Measurements from ENCODE around the gene GABBR2. TPM values are rescaled to one million over a fixed set of nuclear protein-coding genes. Genes with fewer than 3 reads are reported as not detected.

GABBR2 gene
- total RNA-seq, 1 experiment from 2014 or later: 6.3 TPM

DNA sequence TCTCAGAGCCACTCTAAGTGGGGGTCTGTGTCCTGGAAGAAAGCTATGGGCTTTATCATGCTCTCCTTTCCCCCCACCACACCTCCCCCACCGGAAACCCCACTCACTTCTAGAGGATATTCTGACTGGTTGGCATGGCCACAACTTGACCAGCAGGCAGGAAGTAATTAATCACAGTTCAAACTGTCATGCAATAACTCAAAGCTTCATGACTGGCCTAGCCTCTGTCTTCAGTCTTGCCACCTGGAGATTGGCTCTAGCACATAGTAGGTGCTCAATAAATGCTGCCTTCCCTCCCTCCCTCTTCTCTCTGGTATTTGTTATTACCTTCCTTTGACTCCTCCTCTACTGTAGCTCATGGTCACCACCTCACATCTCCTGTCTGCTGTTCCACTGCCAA lies 124.7 kb downstream of the GABBR2 start:
- no TSS peak for BruUV-seq (replicated peaks)
- TF ChIP-seq TCF7L2 (IDR thresholded peaks at IDR 0.05; ENCODE audit: low read depth, low read length) (no peak), SIN3A (IDR thresholded peaks at IDR 0.05; ENCODE audit: borderline replicate concordance, insufficient read depth, low read depth, low read length) (no peak), CTCF (IDR thresholded peaks at IDR 0.05) (no peak), POLR2AphosphoS5 (IDR thresholded peaks at IDR 0.05; ENCODE audit: low read depth, low read length) (no peak), REST (IDR thresholded peaks at IDR 0.05; ENCODE audit: insufficient read depth in 1 of 2, low read depth in 2 of 2, low read length in 1 of 2) (no peak)
- ChIA-PET CTCF (no interaction called here), POLR2A (no interaction called here)
- Histone ChIP-seq H3K36me3 (ENCODE audit: control insufficient read depth, insufficient read depth, low read length) (no peaks in the 10 kb centered on the region), H3K4me1 (ENCODE audit: control insufficient read depth, insufficient read depth, low read length) (no peaks in the 10 kb centered on the region), H3K4me3 (ENCODE audit: low read depth in 2 of 2, low read length in 2 of 2) (no peak overlapping the region), H3K27me3 (ENCODE audit: control insufficient read depth, insufficient read depth, low read length) (no peaks in the 10 kb centered on the region), H3K9me3 (ENCODE audit: control insufficient read depth, insufficient read depth, low read depth, low read length) (no peaks in the 10 kb centered on the region), H3K27ac (ENCODE audit: low read length) (no peak overlapping the region)
- intact Hi-C loops (cut with micrococcal nuclease; ENCODE audit: unreplicated experiment): no loop called here
- in situ Hi-C loops (cut with HindIII; ENCODE audit: low pct_unique_long_range_greater_than_20kb, low sequenced_read_pairs): no loop called here
- ATAC-seq (no peak), DNase-seq (ENCODE audit: low read depth, low spot score) (no peak)

- H3K27me3 ChIP-seq (ENCODE audit: control insufficient read depth, insufficient read depth, low read length): no peaks in the 10 kb centered on the region
- H3K9me3 ChIP-seq (ENCODE audit: control insufficient read depth, insufficient read depth, low read depth, low read length): no peaks in the 10 kb centered on the region
- intact Hi-C loops (cut with micrococcal nuclease; ENCODE audit: unreplicated experiment) (no loop called here), in situ Hi-C loops (cut with HindIII; ENCODE audit: low pct_unique_long_range_greater_than_20kb, low sequenced_read_pairs) (no loop called here)
- POLR2A ChIA-PET: no interaction called here
- H3K36me3 ChIP-seq (ENCODE audit: control insufficient read depth, insufficient read depth, low read length): no peaks in the 10 kb centered on the region
- H3K4me3 ChIP-seq (ENCODE audit: low read depth in 2 of 2, low read length in 2 of 2): no peak overlapping the region
- TF ChIP-seq TCF7L2 (IDR thresholded peaks at IDR 0.05; ENCODE audit: low read depth, low read length) (no peak), CTCF (IDR thresholded peaks at IDR 0.05) (no peak), POLR2AphosphoS5 (IDR thresholded peaks at IDR 0.05; ENCODE audit: low read depth, low read length) (no peak), SIN3A (IDR thresholded peaks at IDR 0.05; ENCODE audit: borderline replicate concordance, insufficient read depth, low read depth, low read length) (no peak), REST (IDR thresholded peaks at IDR 0.05; ENCODE audit: insufficient read depth in 1 of 2, low read depth in 2 of 2, low read length in 1 of 2) (no peak)
- no TSS peak for BruUV-seq (replicated peaks)
- H3K4me1 ChIP-seq (ENCODE audit: control insufficient read depth, insufficient read depth, low read length): no peaks in the 10 kb centered on the region
- CTCF ChIA-PET: interaction anchor here (0.5 kb wide), 1 partner anchor 251 kb away, joined by 4 read pairs; no protein-coding TSS in a partner anchor
- DNase-seq (ENCODE audit: low read depth, low spot score): no peak
- ATAC-seq: no peak
- H3K27ac ChIP-seq (ENCODE audit: low read length): no peak overlapping the region
Measured at GRCh38 chr9:98583417-98583816, 125.3 kb downstream of the GABBR2 start.
